Adipocyte (in vitro differentiated cells): ENCODE data around the gene EMX1.

Experiments
- DNase-seq: peaks from one replicate; pipeline ENCODE4 v3.0.0-alpha.2; 2015; ENCODE audit warnings: low read depth
- H3K27me3 ChIP-seq: replicated peaks from 2 replicates; pipeline ENCODE4 v1.7.0; 2013; ENCODE audit warnings: mild to moderate bottlenecking, low read length, moderate library complexity; ENCODE audit not compliant: control insufficient read depth, insufficient read depth
- H3K36me3 ChIP-seq: 2 replicates; pipeline ENCODE4 v1.7.0; 2013; ENCODE audit warnings: low read length, mild to moderate bottlenecking, moderate library complexity; ENCODE audit not compliant: control insufficient read depth, insufficient read depth, severe bottlenecking
- H3K4me1 ChIP-seq: 2 replicates; pipeline ENCODE4 v1.7.0; 2013; ENCODE audit warnings: mild to moderate bottlenecking, low read length, moderate library complexity; ENCODE audit not compliant: control insufficient read depth, insufficient read depth
- H3K4me3 ChIP-seq: 2 replicates; pipeline ENCODE4 v1.7.0; 2013; ENCODE audit warnings: mild to moderate bottlenecking, low read length, moderate library complexity
- H3K9ac ChIP-seq: 2 replicates; pipeline ENCODE4 v1.7.0; 2013; ENCODE audit warnings: mild to moderate bottlenecking, low read length, moderate library complexity
- H3K9me3 ChIP-seq: 2 replicates; pipeline ENCODE4 v1.7.0; 2013; ENCODE audit warnings: mild to moderate bottlenecking, low read length, moderate library complexity; ENCODE audit not compliant: control insufficient read depth

The EMX1 gene

DNA sequence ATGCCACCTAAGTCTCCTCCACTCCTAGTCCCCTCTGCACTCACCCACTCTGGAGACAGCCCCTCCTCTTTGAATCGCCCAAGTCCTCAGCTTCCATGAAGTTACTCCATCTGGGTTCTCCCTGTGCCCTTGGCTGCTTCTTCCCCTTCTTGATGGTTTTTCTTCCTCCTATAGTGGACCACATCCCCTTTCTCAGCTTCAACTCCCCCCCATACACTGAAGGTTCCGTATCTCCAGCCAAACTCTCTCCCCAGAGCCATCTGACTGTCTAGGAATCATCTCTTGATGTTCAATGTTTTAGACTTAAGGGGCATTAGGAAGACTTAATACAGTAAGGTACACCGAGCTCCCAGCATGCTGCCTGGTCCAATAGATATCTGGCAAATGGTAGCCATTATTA lies 39.6 kb downstream of the EMX1 start:
- no peaks in the 10 kb centered on the region for H3K27me3 ChIP-seq
- no peaks in the 10 kb centered on the region for H3K4me1 ChIP-seq
- no peak overlapping the region for H3K9ac ChIP-seq
- H3K4me3 ChIP-seq, result no peak overlapping the region
- no peaks in the 10 kb centered on the region for H3K9me3 ChIP-seq
- no peak for DNase-seq
- H3K36me3 ChIP-seq, result peaks cover 3% of the 10 kb centered on the region

GRCh38 chr2:72958542-72959385 lies 41.4 kb downstream of the EMX1 start:
- H3K36me3 ChIP-seq, result peaks cover 3% of the 10 kb centered on the region
- H3K4me1 ChIP-seq, result no peaks in the 10 kb centered on the region
- H3K4me3 ChIP-seq, result no peak overlapping the region
- no peak overlapping the region for H3K9ac ChIP-seq
- no peaks in the 10 kb centered on the region for H3K27me3 ChIP-seq
- no peaks in the 10 kb centered on the region for H3K9me3 ChIP-seq
- DNase-seq, result no peak

DNA sequence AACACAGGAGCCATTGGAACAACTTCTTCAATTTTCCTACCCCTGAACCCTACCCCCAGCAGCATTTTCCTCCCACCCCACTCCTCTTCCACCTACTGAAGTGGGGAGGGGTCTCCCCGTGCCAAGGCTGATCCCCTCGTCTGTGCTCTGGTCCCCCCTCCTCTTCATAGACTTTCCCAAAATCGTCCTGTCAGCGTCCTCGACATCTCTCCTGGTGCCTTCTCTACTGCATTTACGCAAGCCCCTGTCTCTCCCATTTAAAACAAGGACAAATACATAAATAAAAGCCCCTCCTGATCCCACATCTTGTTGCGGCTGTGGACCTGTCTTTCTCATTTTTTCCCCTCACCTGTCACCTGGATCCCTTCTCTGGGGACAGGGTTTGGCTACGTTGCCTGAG lies 42.2 kb downstream of the EMX1 start:
- Histone ChIP-seq H3K4me1 (no peaks in the 10 kb centered on the region), H3K9me3 (no peaks in the 10 kb centered on the region), H3K4me3 (no peak overlapping the region), H3K9ac (no peak overlapping the region), H3K36me3 (peaks cover 3% of the 10 kb centered on the region), H3K27me3 (no peaks in the 10 kb centered on the region)
- no peak for DNase-seq

DNA sequence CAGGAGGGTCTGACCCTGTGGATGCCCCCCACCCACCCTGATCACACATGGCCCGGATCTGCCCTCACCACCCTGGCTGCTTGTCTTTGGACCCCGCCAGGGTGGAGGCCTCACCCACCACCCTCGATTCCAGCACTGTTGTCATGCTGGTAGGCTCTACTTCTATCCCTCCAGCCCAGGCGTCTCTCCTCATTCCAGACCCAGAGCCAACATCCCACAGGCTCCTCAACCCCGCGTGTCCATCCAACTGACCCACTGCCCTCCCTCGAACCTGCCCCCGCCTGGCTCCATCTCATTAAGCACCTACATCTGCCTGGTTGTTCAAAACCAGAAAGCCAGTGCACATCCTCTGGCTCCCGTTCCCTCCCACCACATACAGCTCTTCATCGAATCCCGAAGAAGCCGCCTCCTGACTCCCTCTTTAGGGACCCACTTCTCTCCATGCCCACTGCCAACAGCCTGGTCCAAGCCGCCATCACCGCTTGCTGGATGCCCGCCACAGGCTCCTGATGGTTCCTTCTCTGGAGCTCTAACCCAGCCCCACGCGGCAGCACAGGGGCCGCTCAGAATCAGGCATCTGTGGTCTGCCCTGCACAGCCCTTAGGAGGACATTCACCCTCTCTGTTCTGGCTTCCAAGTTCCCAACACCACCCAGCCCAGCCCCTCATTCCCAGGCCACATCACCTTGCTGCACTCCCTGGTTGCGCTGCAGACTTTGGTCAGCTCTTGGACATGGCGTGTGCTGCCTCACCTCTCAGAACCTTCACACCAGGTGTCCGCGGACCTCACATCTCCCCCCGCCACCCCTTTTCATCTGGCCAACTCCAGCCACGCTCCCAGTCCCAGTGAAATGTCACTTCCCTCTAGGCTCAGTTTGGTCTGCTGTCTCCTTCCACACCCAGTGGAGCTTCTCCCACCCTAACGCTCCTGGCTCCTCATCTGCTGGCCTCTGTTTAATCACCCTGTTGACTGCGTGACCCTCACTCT lies 43.0 kb downstream of the EMX1 start:
- Histone ChIP-seq H3K27me3 (no peaks in the 10 kb centered on the region), H3K9me3 (no peaks in the 10 kb centered on the region), H3K9ac (no peak overlapping the region), H3K36me3 (peaks cover 3% of the 10 kb centered on the region), H3K4me3 (no peak overlapping the region), H3K4me1 (no peaks in the 10 kb centered on the region)
- DNase-seq, result no peak

GRCh38 chr2:72961036-72961720 lies 43.9 kb downstream of the EMX1 start:
- peaks cover 3% of the 10 kb centered on the region for H3K36me3 ChIP-seq
- DNase-seq, result no peak

DNA sequence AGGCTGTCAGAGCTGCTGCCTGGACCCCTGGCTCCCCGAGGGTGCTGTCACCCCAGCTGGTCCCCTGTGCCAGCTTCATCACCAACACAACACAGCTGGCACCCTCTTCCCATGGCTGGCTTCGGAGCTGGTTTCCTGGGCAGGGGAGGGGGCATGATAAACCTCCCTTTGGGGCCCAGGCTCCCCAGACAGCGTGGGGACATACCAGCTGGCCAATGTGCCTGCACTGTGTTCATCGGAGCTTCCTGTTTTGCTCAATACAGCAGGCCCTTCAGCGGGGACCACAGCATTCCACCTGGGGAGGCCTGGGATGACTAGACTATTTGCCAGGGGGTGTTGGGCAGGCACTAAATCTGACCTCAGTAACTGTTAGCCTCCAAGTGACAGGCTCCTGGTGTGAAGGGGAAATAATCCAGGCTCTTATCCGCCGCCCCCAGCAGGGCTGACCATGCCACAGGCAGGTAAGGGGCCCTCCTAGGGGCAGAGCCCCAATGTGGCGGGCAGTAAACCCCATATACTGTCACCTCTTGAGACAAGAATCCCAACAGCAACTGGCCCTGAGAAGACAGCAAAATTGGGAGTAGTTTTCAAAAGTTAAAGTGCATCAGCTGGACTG lies 44.6 kb downstream of the EMX1 start:
- Histone ChIP-seq H3K27me3 (no peaks in the 10 kb centered on the region), H3K4me3 (no peak overlapping the region), H3K9ac (no peak overlapping the region), H3K36me3 (peaks cover 7% of the 10 kb centered on the region), H3K4me1 (no peaks in the 10 kb centered on the region), H3K9me3 (no peaks in the 10 kb centered on the region)
- DNase-seq, result no peak

More at GRCh38 chr2:72961036-72961720, 43.9 kb downstream of the EMX1 start:
- H3K4me1 ChIP-seq, result no peaks in the 10 kb centered on the region
- H3K4me3 ChIP-seq, result no peak overlapping the region
- H3K9me3 ChIP-seq, result no peaks in the 10 kb centered on the region
- no peak overlapping the region for H3K9ac ChIP-seq
- no peaks in the 10 kb centered on the region for H3K27me3 ChIP-seq

GRCh38 chr2:72962911-72963310 lies 45.6 kb downstream of the EMX1 start:
- Histone ChIP-seq H3K4me3 (no peak overlapping the region), H3K4me1 (no peaks in the 10 kb centered on the region), H3K27me3 (no peaks in the 10 kb centered on the region), H3K36me3 (peaks cover 6% of the 10 kb centered on the region), H3K9me3 (no peaks in the 10 kb centered on the region), H3K9ac (no peak overlapping the region)
- no peak for DNase-seq

DNA sequence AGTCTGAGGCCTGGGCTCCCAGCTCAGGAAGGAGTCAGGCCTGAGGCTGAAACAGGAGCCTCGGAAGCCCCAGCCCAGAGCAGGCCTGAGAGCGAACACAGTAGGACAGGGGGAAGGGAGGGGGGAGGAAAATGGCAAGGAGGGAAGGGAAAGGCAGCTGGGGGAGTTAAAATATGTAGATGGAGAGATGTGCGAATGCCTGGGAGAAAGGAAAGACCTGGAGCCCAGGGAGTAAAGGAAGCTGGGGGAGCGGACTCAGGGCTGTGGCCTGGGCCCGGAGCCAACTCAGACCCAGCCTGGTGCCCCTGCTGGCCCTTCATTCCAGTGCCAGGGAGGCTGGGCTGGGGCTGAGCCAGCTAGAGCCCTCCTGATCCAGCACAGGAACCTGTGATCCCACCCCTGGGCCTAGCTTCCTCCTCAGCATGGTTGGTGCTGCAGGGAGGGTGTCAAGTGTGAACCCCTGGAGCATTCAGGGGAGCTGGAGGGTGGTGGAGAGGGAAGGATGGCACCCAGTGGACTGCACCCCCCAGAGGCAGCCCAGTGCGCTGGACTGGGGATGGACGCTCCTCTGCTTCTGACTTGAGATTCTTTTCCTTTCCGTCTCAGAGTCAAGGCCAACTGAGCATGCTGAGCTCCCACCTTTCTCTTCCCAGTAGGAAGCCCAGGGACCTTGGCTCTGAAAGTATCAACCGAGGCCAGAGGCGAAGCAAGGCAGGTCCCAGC lies 46.3 kb downstream of the EMX1 start:
- DNase-seq, result no peak

GRCh38 chr2:72964146-72964525 lies 46.8 kb downstream of the EMX1 start:
- Histone ChIP-seq H3K9ac (no peak overlapping the region), H3K4me3 (no peak overlapping the region), H3K4me1 (no peaks in the 10 kb centered on the region), H3K27me3 (no peaks in the 10 kb centered on the region), H3K9me3 (no peaks in the 10 kb centered on the region), H3K36me3 (peaks cover 6% of the 10 kb centered on the region)
- no peak for DNase-seq

More for the DNA sequence above, 46.3 kb downstream of the EMX1 start:
- H3K36me3 ChIP-seq, result peaks cover 6% of the 10 kb centered on the region
- H3K4me1 ChIP-seq, result no peaks in the 10 kb centered on the region
- H3K9me3 ChIP-seq, result no peaks in the 10 kb centered on the region
- H3K9ac ChIP-seq, result no peak overlapping the region
- no peaks in the 10 kb centered on the region for H3K27me3 ChIP-seq
- no peak overlapping the region for H3K4me3 ChIP-seq

- Histone ChIP-seq H3K4me3 (no peak overlapping the region), H3K4me1 (no peaks in the 10 kb centered on the region), H3K36me3 (peaks cover 6% of the 10 kb centered on the region), H3K9me3 (no peaks in the 10 kb centered on the region), H3K27me3 (no peaks in the 10 kb centered on the region), H3K9ac (no peak overlapping the region)
- no peak for DNase-seq
These were observed 47.7 kb downstream of the EMX1 start for GRCh38 chr2:72965016-72965415.
